AG04450 (cell line): ENCODE measurements around the gene KIAA2012. TPM values are rescaled to one million over a fixed set of nuclear protein-coding genes. Genes with fewer than 3 reads are reported as not detected.

Source experiments
- CTCF ChIA-PET: fragments of 300-600, 350-600 bp; formaldehyde crosslinking; extraction: SDS; loops from one replicate; lab custom pipeline; 2022; ENCODE audit warnings: antibody characterized with exemption, inconsistent platforms; lab: Charles Lee
- POLR2A ChIA-PET: fragments of 350-600 bp; formaldehyde crosslinking; extraction: SDS; loops from one replicate; lab custom pipeline; 2021; ENCODE audit warnings: antibody characterized with exemption, inconsistent platforms; lab: Yijun Ruan, JAX
- DNase-seq: peaks from one replicate; pipeline ENCODE4 v3.0.0-alpha.2; 2011; ENCODE audit warnings: low read depth, low spot score
- H3K27ac ChIP-seq: one replicate; pipeline ENCODE4 v1.5.1; 2012; ENCODE audit warnings: low read depth, low read length, control low read depth
- H3K27me3 ChIP-seq: one replicate; pipeline ENCODE4 v1.6.0; 2012; ENCODE audit warnings: low read length; ENCODE audit not compliant: control insufficient read depth, insufficient read depth
- H3K4me3 ChIP-seq: 2 replicates; pipeline ENCODE4 v1.5.1; 2011; ENCODE audit warnings: mild to moderate bottlenecking, low read depth, low read length, control low read depth
- H3K9me3 ChIP-seq: 2 replicates; pipeline ENCODE4 v1.5.1; 2012; ENCODE audit warnings: low read length; ENCODE audit not compliant: control insufficient read depth, insufficient read depth
- CTCF ChIP-seq: IDR thresholded peaks from 2 replicates; pipeline ENCODE4 v1.5.1; 2011; ENCODE audit warnings: low read depth, low read length, control low read depth, inconsistent platforms
- polyA plus RNA-seq: library from polyadenylated mRNA; depleted of rRNA; stranded (reverse); fragments of >200 nt; gene quantifications from 2 replicates; pipeline ENCODE4 v1.2.3, GENCODE V29; 2011

Gene KIAA2012
- polyA plus RNA-seq, 1 experiment: 0.12 TPM

GRCh38 chr2:202115479-202115971 lies 42.5 kb downstream of the KIAA2012 start:
- ChIA-PET CTCF (interaction anchor here (0.6 to 0.7 kb wide), 4 partner anchors 12 to 80 kb away, joined by 3 to 6 read pairs (median 4); no protein-coding TSS in a partner anchor), POLR2A (interaction anchor here (0.6 to 1.5 kb wide), 10 partner anchors 20 to 335 kb away, joined by 3 to 15 read pairs (median 3); partner anchors contain the start of genes ALS2 and CDK15)
- Histone ChIP-seq H3K27me3 (no peaks in the 10 kb centered on the region), H3K9me3 (peaks cover 2% of the 10 kb centered on the region; the same call in 1 of the 2 replicates), H3K27ac (peak overlapping the region; percentile 42), H3K4me3 (no peak overlapping the region)
- TF ChIP-seq CTCF: no peak
- peak; percentile 65 for DNase-seq

GRCh38 chr2:202116691-202117090 lies 43.6 kb downstream of the KIAA2012 start:
- Histone ChIP-seq H3K4me3 (no peak overlapping the region), H3K9me3 (peaks cover 2% of the 10 kb centered on the region; the same call in 1 of the 2 replicates), H3K27me3 (no peaks in the 10 kb centered on the region), H3K27ac (peak overlapping the region; percentile 60)
- ChIA-PET CTCF (no interaction called here), POLR2A (no interaction called here)
- no peak for TF ChIP-seq CTCF
- no peak for DNase-seq

- ChIA-PET CTCF (no interaction called here), POLR2A (no interaction called here)
- no peaks in the 10 kb centered on the region for H3K27me3 ChIP-seq
- TF ChIP-seq CTCF: no peak
- peaks cover 2% of the 10 kb centered on the region; the same call in 1 of the 2 replicates for H3K9me3 ChIP-seq
- no peak for DNase-seq
- no peak overlapping the region for H3K27ac ChIP-seq
- H3K4me3 ChIP-seq: no peak overlapping the region
Measured at GRCh38 chr2:202118168-202118567, 45.1 kb downstream of the KIAA2012 start.

- CTCF ChIA-PET: no interaction called here
- no peak for TF ChIP-seq CTCF
- H3K27ac ChIP-seq: no peak overlapping the region
- no peak for DNase-seq
- H3K4me3 ChIP-seq: no peak overlapping the region
- no peaks in the 10 kb centered on the region for H3K27me3 ChIP-seq
- POLR2A ChIA-PET: interaction anchor here (0.6 kb wide), 1 partner anchor 151 kb away, joined by 3 read pairs; no protein-coding TSS in a partner anchor
- peaks cover 2% of the 10 kb centered on the region; the same call in 1 of the 2 replicates for H3K9me3 ChIP-seq
Measured at GRCh38 chr2:202120828-202121227, 47.8 kb downstream of the KIAA2012 start.

- ChIA-PET CTCF (no interaction called here), POLR2A (interaction anchor here (1.0 kb wide), 1 partner anchor 14 kb away, joined by 3 read pairs; no protein-coding TSS in a partner anchor)
- no peak overlapping the region for H3K27ac ChIP-seq
- no peak for DNase-seq
- H3K27me3 ChIP-seq: no peaks in the 10 kb centered on the region
- H3K9me3 ChIP-seq: peaks cover 2% of the 10 kb centered on the region; the same call in 1 of the 2 replicates
- H3K4me3 ChIP-seq: no peak overlapping the region
- TF ChIP-seq CTCF: no peak
Measured at GRCh38 chr2:202121532-202122162, 48.6 kb downstream of the KIAA2012 start.
